Measurements from ENCODE around the gene PPM1A.

Gene PPM1A

GRCh38 chr14:60323199-60323896 lies 74.3 kb downstream of the PPM1A start:
- DNase-seq (ENCODE audit: low read depth): no peak

- no peak for DNase-seq (ENCODE audit: low read depth)
These were observed 75.8 kb downstream of the PPM1A start for GRCh38 chr14:60324837-60325236.

- DNase-seq (ENCODE audit: low read depth): no peak
These were observed 77.3 kb downstream of the PPM1A start for GRCh38 chr14:60326274-60326673.

- peak; percentile 22 for DNase-seq (ENCODE audit: low read depth)
These were observed 78.7 kb downstream of the PPM1A start for GRCh38 chr14:60327447-60328331.

GRCh38 chr14:60328583-60328982 lies 79.6 kb downstream of the PPM1A start:
- DNase-seq (ENCODE audit: low read depth): no peak

GRCh38 chr14:60329274-60329673 lies 80.3 kb downstream of the PPM1A start:
- no peak for DNase-seq (ENCODE audit: low read depth)

GRCh38 chr14:60331201-60332045 lies 82.4 kb downstream of the PPM1A start:
- DNase-seq (ENCODE audit: low read depth): peak; percentile 61

- no peak for DNase-seq (ENCODE audit: low read depth)
These were observed 83.0 kb downstream of the PPM1A start for GRCh38 chr14:60332046-60332399.

- DNase-seq (ENCODE audit: low read depth): no peak
These were observed 83.8 kb downstream of the PPM1A start for GRCh38 chr14:60332869-60333268.

GRCh38 chr14:60339571-60339970 lies 90.5 kb downstream of the PPM1A start:
- DNase-seq (ENCODE audit: low read depth): peak; percentile 6

GRCh38 chr14:60343571-60344071 lies 94.6 kb downstream of the PPM1A start:
- no peak for DNase-seq (ENCODE audit: low read depth)

- DNase-seq (ENCODE audit: low read depth): no peak
These were observed 95.7 kb downstream of the PPM1A start for GRCh38 chr14:60344751-60345150.

GRCh38 chr14:60346706-60347105 lies 97.7 kb downstream of the PPM1A start:
- no peak for DNase-seq (ENCODE audit: low read depth)

GRCh38 chr14:60348211-60348610 lies 99.2 kb downstream of the PPM1A start:
- no peak for DNase-seq (ENCODE audit: low read depth)

Measured in ELR (cell line).